ENCODE measurements around the gene EDA.
"Not testable (repeated sequence)": the region's sequence is repeated elsewhere in the genome, so short reads cannot be mapped to it uniquely, and the experiment has no call there.

Gene EDA

GRCh38 chrX:69961365-69962072, 345.6 kb downstream of the EDA start:
- no peak for DNase-seq

- no peak for DNase-seq
Measured at GRCh38 chrX:69968950-69969349, 353.0 kb downstream of the EDA start.

- no peak for DNase-seq
Measured at GRCh38 chrX:69969460-69969859, 353.5 kb downstream of the EDA start.

- no peak for DNase-seq
Measured at GRCh38 chrX:69987691-69988090, 371.8 kb downstream of the EDA start.

- DNase-seq: no peak
Measured at GRCh38 chrX:69988955-69989394, 373.1 kb downstream of the EDA start.

GRCh38 chrX:69991685-69992084, 375.8 kb downstream of the EDA start:
- no peak for DNase-seq

GRCh38 chrX:69993494-69993893, 377.6 kb downstream of the EDA start:
- no peak for DNase-seq

GRCh38 chrX:69995362-69996112, 379.6 kb downstream of the EDA start:
- no peak for DNase-seq

GRCh38 chrX:69996113-69996468, 380.2 kb downstream of the EDA start:
- no peak for DNase-seq

- DNase-seq: not testable (repeated sequence)
Measured at GRCh38 chrX:69998299-69998698, 382.4 kb downstream of the EDA start.

GRCh38 chrX:70001269-70001668, 385.4 kb downstream of the EDA start:
- DNase-seq: no peak

GRCh38 chrX:70001708-70002341, 385.9 kb downstream of the EDA start:
- no peak for DNase-seq

- DNase-seq: no peak
Measured at GRCh38 chrX:70007946-70008345, 392.0 kb downstream of the EDA start.

- DNase-seq: no peak
Measured at GRCh38 chrX:70009049-70009448, 393.1 kb downstream of the EDA start.

- no peak for DNase-seq
Measured at GRCh38 chrX:70009970-70010369, 394.1 kb downstream of the EDA start.

- no peak for DNase-seq
Measured at GRCh38 chrX:70012756-70013155, 396.8 kb downstream of the EDA start.

- no peak for DNase-seq
Measured at GRCh38 chrX:70013466-70014381, 397.8 kb downstream of the EDA start.

- no peak for DNase-seq
Measured at GRCh38 chrX:70016513-70016912, 400.6 kb downstream of the EDA start.

- no peak for DNase-seq
Measured at GRCh38 chrX:70022616-70023015, 406.7 kb downstream of the EDA start.

GRCh38 chrX:70025464-70025863, 409.6 kb downstream of the EDA start:
- no peak for DNase-seq

- DNase-seq: no peak
Measured at GRCh38 chrX:70026112-70026850, 410.4 kb downstream of the EDA start.

- DNase-seq: no peak
Measured at GRCh38 chrX:70026851-70027200, 410.9 kb downstream of the EDA start.

Measured in inflammatory macrophage (primary cell).